ENCODE results near the gene KANTR.
"Not testable (repeated sequence)": the region's sequence is repeated elsewhere in the genome, so short reads cannot be mapped to it uniquely, and the experiment has no call there.

The KANTR gene

DNA sequence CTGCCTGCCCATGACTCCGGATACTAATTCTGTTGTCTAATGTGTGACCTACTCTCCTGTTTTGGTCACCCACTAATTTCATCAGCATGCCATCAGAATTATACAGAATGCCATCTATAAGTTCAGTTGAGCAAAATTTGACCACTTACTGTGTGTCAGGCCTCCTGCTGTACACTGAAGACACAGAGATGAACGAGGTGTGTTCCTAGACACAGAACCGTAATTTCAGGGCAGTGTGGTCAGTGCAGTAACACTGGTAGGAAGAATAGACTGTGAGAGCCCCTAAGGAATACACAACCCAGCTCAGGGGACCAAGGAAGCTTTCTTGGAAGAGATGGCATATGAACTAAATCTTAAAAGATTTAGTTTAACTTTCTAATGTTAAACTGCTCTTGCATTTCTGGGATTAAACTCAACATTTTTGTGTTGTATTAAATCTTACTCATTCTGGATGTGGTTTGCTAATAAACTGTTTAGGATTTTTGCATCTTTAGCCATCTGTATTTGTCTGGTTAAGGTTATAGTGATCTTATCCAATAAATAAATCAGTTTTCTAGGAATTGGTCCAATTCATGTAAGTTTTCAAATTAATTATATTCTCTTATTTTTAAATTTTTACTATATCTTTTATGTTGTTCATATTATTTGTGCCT is 34.3 kb downstream of the KANTR start:
- DNase-seq (ENCODE audit: low spot score) = no peak

DNA sequence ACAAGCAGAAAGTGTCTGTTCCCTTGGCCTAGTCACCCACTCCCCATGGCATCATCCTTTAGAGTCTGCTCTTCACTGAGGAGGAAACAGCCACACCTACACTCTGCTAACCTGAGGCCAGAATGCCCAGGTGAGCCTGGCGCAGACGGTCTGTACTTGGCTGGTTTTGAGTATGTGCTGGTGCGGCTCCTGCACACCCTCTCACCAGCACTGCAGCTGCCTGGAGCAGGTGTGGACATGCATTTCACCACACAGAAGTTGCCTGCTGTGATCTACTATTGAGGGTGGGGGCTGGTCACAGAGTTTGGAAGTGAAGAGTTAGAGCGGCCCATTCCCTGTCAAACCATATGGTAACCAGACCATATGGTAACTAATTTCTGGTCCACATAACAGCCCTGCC is 39.5 kb downstream of the KANTR start:
- no peak for DNase-seq (ENCODE audit: low spot score)

DNA sequence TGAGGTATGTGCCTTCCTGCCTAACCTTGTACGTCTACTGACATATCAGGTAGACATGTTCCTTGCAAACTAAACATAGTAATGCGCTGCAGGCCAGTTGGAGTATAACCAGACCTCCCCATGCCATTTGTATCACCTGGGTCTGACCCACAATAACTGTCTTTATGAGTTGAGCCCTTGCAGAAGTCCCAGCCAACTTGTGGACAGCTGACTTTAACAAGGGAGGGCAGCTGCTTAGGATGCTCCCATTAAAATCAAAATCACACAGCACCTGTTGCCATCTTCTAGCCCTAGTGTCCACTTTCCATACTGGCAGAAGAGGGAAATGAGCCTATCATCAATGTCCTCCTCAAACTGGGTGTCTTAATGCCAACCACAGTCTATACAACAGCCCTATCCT is 41.6 kb downstream of the KANTR start:
- no peak for DNase-seq (ENCODE audit: low spot score)

DNA sequence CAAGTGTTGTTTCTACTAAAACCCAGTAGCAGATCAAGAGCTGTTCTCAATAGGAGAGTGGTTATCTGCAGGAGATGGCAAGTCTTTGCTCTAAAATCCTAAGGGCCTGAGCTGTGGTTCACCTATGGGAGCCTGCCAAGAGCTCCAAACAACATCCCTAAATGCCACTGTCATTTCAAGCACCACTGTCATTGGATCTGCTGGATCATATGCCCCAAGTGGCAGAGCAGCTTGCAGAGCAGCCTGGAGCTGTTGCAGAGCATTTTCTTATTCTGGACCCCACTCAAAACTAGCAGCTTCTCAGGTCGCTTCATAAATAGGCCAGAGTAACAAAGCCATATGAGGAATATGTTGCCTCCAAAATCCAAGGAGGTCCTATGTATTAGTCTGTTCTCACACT is 59.6 kb downstream of the KANTR start:
- DNase-seq (ENCODE audit: low spot score) = no peak

DNA sequence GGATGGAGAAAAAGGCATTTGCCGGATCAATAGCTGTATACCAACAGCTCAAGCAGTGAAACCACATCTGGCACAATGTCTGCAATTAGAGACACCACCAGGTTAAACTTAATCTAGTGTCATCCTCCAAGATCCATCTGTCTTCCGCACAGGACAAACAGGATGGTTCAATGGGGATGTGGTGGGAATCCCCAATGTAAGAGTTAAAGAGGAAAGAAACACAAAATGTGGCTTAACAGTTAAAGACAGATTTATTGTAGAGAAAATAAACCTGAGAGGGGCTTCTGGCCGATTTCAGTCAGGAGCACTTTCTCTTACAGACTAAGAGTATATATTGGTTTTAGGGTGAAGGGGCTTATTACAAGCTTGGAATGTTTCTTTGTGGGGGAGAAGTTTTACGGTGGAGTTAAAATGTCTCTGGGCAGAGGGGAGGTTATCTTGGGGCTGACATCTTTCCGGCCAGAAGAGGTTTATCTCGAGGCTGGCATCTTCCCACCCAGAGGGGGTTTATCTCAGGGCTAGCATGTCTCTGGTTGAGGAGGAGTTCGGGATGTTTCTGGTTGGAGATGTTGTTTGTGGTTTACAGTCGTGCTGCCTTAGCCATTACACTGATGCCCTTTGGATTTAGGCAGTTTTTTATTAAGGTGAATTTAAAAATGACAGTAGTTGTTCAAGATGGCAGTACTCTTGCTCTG is 61.7 kb downstream of the KANTR start:
- DNase-seq (ENCODE audit: low spot score) = no peak

DNA sequence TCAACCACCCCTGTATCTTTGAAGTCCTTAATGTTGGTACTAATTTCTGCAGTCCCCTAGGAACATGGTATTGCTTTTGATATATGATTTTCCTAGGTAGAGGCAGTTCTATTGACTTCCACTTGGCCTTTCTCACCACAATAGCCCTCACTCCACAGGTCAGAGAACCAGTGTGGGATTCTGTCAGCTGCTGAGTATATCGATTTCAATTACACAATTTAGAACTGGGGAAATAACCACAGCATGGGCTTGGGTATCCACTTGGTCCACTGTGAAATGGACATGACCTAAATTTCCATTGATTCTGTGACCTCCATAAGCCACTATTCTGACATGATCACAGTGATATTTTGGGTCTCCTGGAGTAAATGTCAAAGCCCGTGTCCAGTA is 62.3 kb downstream of the KANTR start:
- DNase-seq (ENCODE audit: low spot score) = no peak

DNA sequence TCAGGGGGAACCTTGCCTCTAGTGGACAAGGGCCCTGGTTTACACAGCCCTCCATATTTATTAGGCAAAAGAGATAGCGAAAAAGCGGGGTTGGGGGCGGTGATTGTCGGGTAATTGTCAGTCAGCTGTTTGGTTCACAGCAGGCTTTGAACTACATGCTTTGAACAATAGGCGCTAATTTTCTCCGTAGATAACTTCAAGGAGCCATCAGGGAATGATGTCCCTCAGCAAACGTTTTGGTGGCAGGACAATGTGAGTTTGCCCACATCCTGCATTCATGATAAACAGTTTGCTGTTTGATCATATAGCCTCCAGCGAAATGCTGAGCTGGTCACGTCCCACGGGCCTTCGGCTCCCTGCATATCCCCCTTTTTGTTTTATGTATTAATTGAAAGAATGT is 65.2 kb downstream of the KANTR start:
- no peak for DNase-seq (ENCODE audit: low spot score)

DNA sequence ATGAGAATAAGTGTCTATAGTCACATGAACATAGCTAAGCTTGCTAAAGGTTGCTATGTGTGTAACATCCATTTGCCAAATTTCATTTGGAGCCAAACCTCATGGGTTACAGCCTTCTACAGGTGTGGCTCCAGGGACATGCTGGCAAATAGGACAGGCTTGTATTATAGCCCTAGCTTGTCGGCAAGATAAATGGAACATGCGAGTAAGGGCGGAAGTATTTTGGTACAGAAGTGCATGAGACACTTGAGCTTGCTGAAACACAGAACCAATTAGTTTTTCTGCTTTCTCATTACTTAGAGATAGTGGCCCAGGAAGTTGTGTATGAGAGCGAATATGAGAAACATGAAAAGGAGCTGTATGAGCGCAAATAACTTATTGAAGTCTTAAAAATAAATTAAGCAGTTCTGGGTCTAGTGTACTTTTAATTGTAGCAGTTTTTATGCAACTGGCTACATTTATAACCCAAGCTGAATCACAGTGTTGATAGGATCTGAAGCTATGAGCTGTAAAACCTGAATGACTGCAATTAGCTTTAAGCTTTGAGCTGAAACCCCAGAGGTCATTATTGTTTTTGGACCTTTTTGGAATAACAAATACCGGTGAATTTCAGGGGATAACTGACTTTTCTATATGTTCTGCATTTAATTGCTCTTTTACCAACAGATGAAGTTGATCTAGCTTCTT is 66.5 kb downstream of the KANTR start:
- DNase-seq (ENCODE audit: low spot score) = no peak

DNA sequence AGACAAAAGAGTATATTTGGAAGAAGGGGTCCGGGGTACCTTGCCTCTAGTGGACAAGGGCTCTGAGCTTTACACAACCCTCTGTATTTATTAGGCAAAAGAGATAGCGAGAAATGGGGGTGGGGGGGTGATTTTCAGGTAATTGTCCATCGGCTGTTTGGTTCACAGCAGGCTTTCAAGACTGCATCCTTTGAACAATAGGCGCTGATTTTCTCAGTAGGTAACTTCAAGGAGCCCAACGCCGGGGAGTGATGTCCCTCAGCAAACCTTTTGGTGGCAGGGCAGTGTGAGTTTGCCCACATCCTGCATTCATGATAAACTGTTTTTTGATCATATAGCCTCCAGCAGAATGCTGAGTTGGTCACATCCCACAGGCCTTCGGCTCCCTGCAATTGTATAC is 69.5 kb downstream of the KANTR start:
- no peak for DNase-seq (ENCODE audit: low spot score)

DNA sequence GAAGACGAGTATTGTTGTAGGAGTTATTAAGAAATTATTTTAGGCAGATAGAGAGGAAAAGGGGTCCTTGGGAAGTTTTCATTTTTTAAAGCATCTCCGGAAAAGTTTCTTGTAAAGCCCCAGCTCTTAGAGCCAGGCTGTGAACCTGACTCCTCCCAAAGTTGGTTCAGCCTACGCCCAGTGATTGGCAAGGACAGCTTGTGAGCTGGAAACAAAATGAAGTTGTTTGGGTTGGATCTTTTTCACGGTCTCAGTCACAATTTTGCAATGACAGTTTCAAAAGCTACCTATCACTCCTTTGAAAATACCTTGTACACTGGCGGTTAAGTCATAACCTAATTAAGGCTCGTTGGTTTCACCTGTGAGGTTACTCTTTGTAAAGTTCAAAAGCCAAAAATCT is 70.6 kb downstream of the KANTR start:
- not testable (repeated sequence) for DNase-seq (ENCODE audit: low spot score)

DNA sequence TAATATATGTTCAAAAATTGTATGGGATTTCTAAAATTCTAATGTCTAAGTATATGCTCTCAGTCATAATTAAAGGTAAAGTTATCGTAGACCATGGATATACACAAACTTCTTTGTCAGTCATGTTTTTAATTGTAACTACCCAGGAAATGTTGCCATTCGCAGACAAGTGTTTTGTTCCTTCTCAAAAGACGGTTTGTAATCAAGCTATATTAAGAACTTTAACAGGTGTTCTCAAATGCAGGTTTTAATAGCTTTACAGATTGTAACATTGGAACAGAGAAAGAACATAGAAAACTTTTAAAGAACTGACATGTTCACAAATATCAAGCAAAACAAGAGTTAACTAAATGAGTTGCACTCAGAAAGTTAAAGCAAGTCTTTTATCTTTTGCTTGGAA is 72.2 kb downstream of the KANTR start:
- DNase-seq (ENCODE audit: low spot score) = no peak

DNA sequence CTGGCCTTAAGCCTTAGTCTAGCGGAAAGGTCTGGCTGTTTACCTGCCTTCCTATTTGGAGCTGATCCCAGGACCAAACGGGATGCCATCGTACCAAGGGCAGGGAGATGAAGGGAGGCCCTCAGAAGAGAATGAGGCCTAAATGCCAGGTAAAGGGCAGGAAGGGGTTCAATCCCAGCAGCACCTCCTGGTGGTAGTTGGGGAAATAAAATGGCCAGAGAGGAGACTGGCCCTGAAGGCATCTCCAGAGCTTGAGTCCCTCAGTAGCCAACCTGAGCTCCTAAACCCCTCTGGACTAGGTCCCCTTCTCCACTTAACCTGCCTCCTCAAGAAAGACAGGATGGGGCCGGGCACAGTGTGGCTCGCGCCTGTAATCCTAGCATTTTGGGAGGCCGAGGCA is 77.4 kb downstream of the KANTR start:
- DNase-seq (ENCODE audit: low spot score) = no peak

All from activated CD4-positive, alpha-beta T cell treated with anti-CD3 and anti-CD28 coated beads, Interleukin-2, Interleukin-4, amounts not matched to agents 100 ng/mL and 50 ng/mL, durations not matched to agents 16 hours and 8 hours (primary cell).